HCT116 (cell line): ENCODE data around the gene PCNT. TPM values are rescaled to one million over a fixed set of nuclear protein-coding genes. Genes with fewer than 3 reads are reported as not detected.

Experiments used
- ATAC-seq: fragments of 200-7000 bp; cut with Tn5 transposase; 2 replicates; pipeline ENCODE4 v1.9.1; 2020; ENCODE audit warnings: mild to moderate bottlenecking, moderate library complexity
- BruUV-seq: library from RNA; stranded (reverse); fragments of 400-500 nt; replicated peaks from 2 replicates; lab custom pipeline; 2021; lab: Mats Ljungman, UMichigan
- CTCF ChIA-PET: fragments of 300-600 bp; sonication (Branson Sonifier 250); formaldehyde crosslinking; loops from one replicate; lab custom pipeline; 2021; ENCODE audit warnings: antibody characterized with exemption; lab: Charles Lee
- POLR2A ChIA-PET: fragments of 300-600, 350-600 bp; sonication (Branson Sonifier 250); formaldehyde crosslinking; loops from one replicate; lab custom pipeline; 2021; ENCODE audit warnings: antibody characterized with exemption; lab: Charles Lee
- RAD21 ChIA-PET, 2 experiments: fragments of 300-600 bp; sonication (Branson Sonifier 250); formaldehyde crosslinking; loops; one replicate each; lab custom pipeline; 2023; ENCODE audit warnings: low total read pairs in 2 of 2; ENCODE audit not compliant: uncharacterized antibody in 2 of 2, unreplicated experiment in 2 of 2, low non-redundant PET in 1 of 2; lab: Charles Lee
- DNase-seq: peaks from one replicate; pipeline ENCODE4 v3.0.0-alpha.2; 2010; ENCODE audit warnings: low read depth, low spot score
- H2AFZ ChIP-seq: fragments of 200-600 bp; shearing (Covaris generic), sonication (generic); 2 replicates; pipeline ENCODE4 v1.6.1; 2017; ENCODE audit warnings: low read depth, mixed run types, mixed read lengths, antibody characterized with exemption, low read length; ENCODE audit not compliant: poor library complexity, severe bottlenecking
- H3K27ac ChIP-seq: 2 replicates; pipeline ENCODE4 v1.5.1; 2012; ENCODE audit warnings: low read depth, low read length
- H3K27me3 ChIP-seq: fragments of 200-600 bp; sonication (generic); 2 replicates; pipeline ENCODE4 v1.6.1; 2016; ENCODE audit warnings: mixed run types, low read length, mixed read lengths; ENCODE audit not compliant: insufficient read depth
- H3K36me3 ChIP-seq, 2 experiments: fragments of 200-500 bp in 1 of 2; fragments of 200-600 bp in 1 of 2; sonication (Bioruptor generic) in 1 of 2; sonication (generic) in 1 of 2; 2 replicates each; pipeline versions ENCODE4 v1.5.1 to v1.6.1; 2014 to 2016; ENCODE audit warnings: low read length in 2 of 2, inconsistent platforms in 1 of 2, mixed read lengths in 1 of 2, mixed run types in 1 of 2; ENCODE audit not compliant: insufficient read depth in 2 of 2, control insufficient read depth in 1 of 2
- H3K4me1 ChIP-seq, 2 experiments: fragments of 200-600 bp in 1 of 2; sonication (generic) in 1 of 2; 2 replicates each; pipeline versions ENCODE4 v1.5.1 to v1.6.1; 2012 to 2017; ENCODE audit warnings: low read length in 2 of 2, inconsistent platforms in 1 of 2, mild to moderate bottlenecking in 1 of 2, mixed read lengths in 1 of 2, mixed run types in 1 of 2, moderate library complexity in 1 of 2; ENCODE audit not compliant: insufficient read depth in 2 of 2, control insufficient read depth in 1 of 2
- H3K4me2 ChIP-seq: fragments of 200-600 bp; sonication (generic); 2 replicates; pipeline ENCODE4 v1.6.1; 2017; ENCODE audit warnings: mixed run types, low read length, mixed read lengths
- H3K4me3 ChIP-seq, 2 experiments: fragments of 200-600 bp in 1 of 2; sonication (generic) in 1 of 2; replicated peaks in 1 of 2; 2 replicates each; pipeline ENCODE4 v1.5.1; 2011 to 2016; ENCODE audit warnings: low read length in 2 of 2, control low read depth in 1 of 2, low read depth in 1 of 2, mild to moderate bottlenecking in 1 of 2, mixed read lengths in 1 of 2, mixed run types in 1 of 2
- H3K79me2 ChIP-seq: fragments of 200-600 bp; sonication (generic); 2 replicates; pipeline ENCODE4 v1.6.1; 2017; ENCODE audit warnings: mild to moderate bottlenecking, mixed run types, low read length, moderate library complexity, mixed read lengths; ENCODE audit not compliant: insufficient read depth
- H3K9ac ChIP-seq: fragments of 200-600 bp; sonication (generic); 2 replicates; pipeline ENCODE4 v1.6.1; 2016; ENCODE audit warnings: low read length, mixed read lengths
- H3K9me2 ChIP-seq: fragments of 200-600 bp; sonication (generic), shearing (Covaris generic); 2 replicates; pipeline ENCODE4 v1.6.1; 2017; ENCODE audit warnings: mixed run types, mild to moderate bottlenecking, moderate library complexity; ENCODE audit not compliant: insufficient read depth
- H3K9me3 ChIP-seq, 2 experiments: fragments of 200-500 bp in 1 of 2; fragments of 200-600 bp in 1 of 2; sonication (Bioruptor generic) in 1 of 2; sonication (generic) in 1 of 2; 2 replicates each; pipeline ENCODE4 v1.6.1; 2014 to 2017; ENCODE audit warnings: low read length in 2 of 2, mixed read lengths in 2 of 2, inconsistent platforms in 1 of 2, low read depth in 1 of 2, mild to moderate bottlenecking in 1 of 2, mixed run types in 1 of 2, moderate library complexity in 1 of 2; ENCODE audit not compliant: control insufficient read depth in 1 of 2, insufficient read depth in 1 of 2
- H4K20me1 ChIP-seq: fragments of 200-600 bp; sonication (generic), shearing (Covaris generic); 2 replicates; pipeline ENCODE4 v1.6.1; 2017; ENCODE audit warnings: mixed run types, mild to moderate bottlenecking, moderate library complexity; ENCODE audit not compliant: insufficient read depth
- ATF3 ChIP-seq: IDR thresholded peaks from 2 replicates; pipeline ENCODE4 v1.6.1; 2012
- CBX3 ChIP-seq: IDR thresholded peaks from 2 replicates; pipeline ENCODE4 v1.6.1; 2012; ENCODE audit warnings: low read depth
- CTCF ChIP-seq, 3 experiments: fragments of 200-600 bp in 1 of 3; sonication (generic) in 1 of 3; IDR thresholded peaks in 2 of 3; conservative IDR thresholded peaks in 1 of 3; 2 replicates each; pipeline ENCODE4 v1.5.1; 2012 to 2017; ENCODE audit warnings: low read depth in 2 of 3, low read length in 2 of 3, antibody characterized with exemption in 1 of 3, borderline replicate concordance in 1 of 3, control low read depth in 1 of 3, mild to moderate bottlenecking in 1 of 3, mixed read lengths in 1 of 3, mixed run types in 1 of 3, moderate library complexity in 1 of 3; ENCODE audit not compliant: insufficient read depth in 1 of 3
- EGR1 ChIP-seq: IDR thresholded peaks from 2 replicates; pipeline ENCODE4 v1.6.1; 2012; ENCODE audit warnings: low read depth
- ELF1 ChIP-seq: IDR thresholded peaks from 2 replicates; pipeline ENCODE4 v1.6.1; 2012; ENCODE audit warnings: low read depth, borderline replicate concordance
- EZH2 ChIP-seq: fragments of 200-600 bp; sonication (generic); IDR thresholded peaks from 2 replicates; pipeline ENCODE4 v1.6.1; 2017; ENCODE audit warnings: antibody characterized with exemption, mixed run types
- EZH2phosphoT487 ChIP-seq: fragments of 200-600 bp; IDR thresholded peaks from 2 replicates; pipeline ENCODE4 v1.6.1; 2018; ENCODE audit warnings: antibody characterized with exemption, borderline replicate concordance
- FOSL1 ChIP-seq: IDR thresholded peaks from 2 replicates; pipeline ENCODE4 v1.6.1; 2012; ENCODE audit warnings: low read depth
- JUND ChIP-seq: IDR thresholded peaks from 2 replicates; pipeline ENCODE4 v1.6.1; 2012
- MAX ChIP-seq: IDR thresholded peaks from 2 replicates; pipeline ENCODE4 v1.6.1; 2012
- POLR2A ChIP-seq: IDR thresholded peaks from 2 replicates; pipeline ENCODE4 v1.7.0; 2011; ENCODE audit warnings: borderline replicate concordance; ENCODE audit not compliant: insufficient read depth, insufficient read length; ENCODE audit errors: extremely low read depth
- POLR2AphosphoS5 ChIP-seq: IDR thresholded peaks from 2 replicates; pipeline ENCODE4 v1.6.1; 2011; ENCODE audit warnings: mild to moderate bottlenecking, low read depth, low read length, moderate library complexity
- RAD21 ChIP-seq: IDR thresholded peaks from 2 replicates; pipeline ENCODE4 v1.6.1; 2012; ENCODE audit warnings: low read depth, mild to moderate bottlenecking
- SIN3A ChIP-seq: IDR thresholded peaks from 2 replicates; pipeline ENCODE4 v1.6.1; 2012; ENCODE audit warnings: low read depth
- SP1 ChIP-seq: IDR thresholded peaks from 2 replicates; pipeline ENCODE4 v1.6.1; 2012; ENCODE audit warnings: low read depth
- SRF ChIP-seq: IDR thresholded peaks from 2 replicates; pipeline ENCODE4 v1.6.1; 2012; ENCODE audit warnings: low read depth
- TCF7L2 ChIP-seq: IDR thresholded peaks from 2 replicates; pipeline ENCODE4 v1.7.0; 2011; ENCODE audit warnings: borderline replicate concordance, inconsistent platforms; ENCODE audit not compliant: insufficient read depth, insufficient read length; ENCODE audit errors: extremely low read depth
- ZBTB33 ChIP-seq: IDR thresholded peaks from 2 replicates; pipeline ENCODE4 v1.6.1; 2011; ENCODE audit warnings: mild to moderate bottlenecking, low read length, moderate library complexity; ENCODE audit not compliant: insufficient replicate concordance; ENCODE audit errors: extremely low read depth
- ZFX ChIP-seq: fragments of 450-650 bp; IDR thresholded peaks from 2 replicates; pipeline ENCODE4 v1.6.1; 2017
- intact Hi-C: fragments of 100-400 bp; cut with micrococcal nuclease; formaldehyde crosslinking; loops from 2 replicates; pipeline ENCODE4 v1.10.0; 2022
- total RNA-seq: library from RNA; stranded (reverse); gene quantifications from one replicate; pipeline ENCODE4 v1.2.1, GENCODE V29; 2021; ENCODE audit not compliant: unreplicated experiment

PCNT gene
- total RNA-seq, 1 experiment from 2014 or later: 43.6 TPM

GRCh38 chr21:46425041-46425440, 101.1 kb downstream of the PCNT start:
- no peak for ATAC-seq
- Histone ChIP-seq H3K9me2 (no peaks in the 10 kb centered on the region), H3K27me3 (no peaks in the 10 kb centered on the region), H3K9me3 (no peaks in the 10 kb centered on the region), H3K4me1 (no peaks in the 10 kb centered on the region), H2AFZ (no peak overlapping the region), H3K4me2 (no peak overlapping the region), H3K4me3 (no peak overlapping the region), H3K79me2 (no peaks in the 10 kb centered on the region), H3K27ac (no peak overlapping the region), H3K9ac (no peak overlapping the region), H4K20me1 (no peaks in the 10 kb centered on the region), H3K36me3 (peaks cover 0 to 2% of the 10 kb centered on the region in 2 experiments; a peak in 1 of 4 replicates)
- DNase-seq: no peak
- ChIA-PET POLR2A (no interaction called here), RAD21 (no interaction called here), CTCF (no interaction called here)
- BruUV-seq: no TSS peak
- TF ChIP-seq EZH2phosphoT487 (no peak), POLR2AphosphoS5 (no peak), POLR2A (no peak), SRF (no peak), ELF1 (no peak), ATF3 (no peak), MAX (no peak), EZH2 (no peak)
- intact Hi-C loops: no loop called here

GRCh38 chr21:46425571-46425970, 101.6 kb downstream of the PCNT start:
- Histone ChIP-seq H3K4me2 (no peak overlapping the region), H3K4me3 (no peak overlapping the region), H3K4me1 (no peaks in the 10 kb centered on the region), H4K20me1 (no peaks in the 10 kb centered on the region), H3K36me3 (peaks cover 0 to 2% of the 10 kb centered on the region in 2 experiments; a peak in 2 of 4 replicates), H3K9me3 (no peaks in the 10 kb centered on the region), H3K27me3 (no peaks in the 10 kb centered on the region), H2AFZ (no peak overlapping the region), H3K9ac (no peak overlapping the region), H3K27ac (no peak overlapping the region), H3K79me2 (no peaks in the 10 kb centered on the region), H3K9me2 (no peaks in the 10 kb centered on the region)
- intact Hi-C loops: no loop called here
- ChIA-PET RAD21 (no interaction called here), POLR2A (no interaction called here), CTCF (no interaction called here)
- no peak for DNase-seq
- ATAC-seq: no peak
- no TSS peak for BruUV-seq
- TF ChIP-seq SIN3A (no peak), ZBTB33 (no peak), SP1 (no peak), RAD21 (no peak), EGR1 (no peak), JUND (no peak), ELF1 (no peak), ZFX (no peak), FOSL1 (no peak), CTCF (IDR thresholded peaks at IDR 0.05 in 2 of 3, conservative IDR thresholded peaks at IDR 0.05 in 1 of 3; ENCODE audit: borderline replicate concordance in 1 of 3, insufficient read depth in 1 of 3, low read depth in 2 of 3, low read length in 2 of 3) (no peak), POLR2AphosphoS5 (no peak), TCF7L2 (no peak), MAX (no peak), CBX3 (no peak)
